ENCODE measurements around the gene CHCHD4.

CHCHD4 gene

GRCh38 chr3:14120111-14120920 is 4.4 kb downstream of the CHCHD4 start:
- Histone ChIP-seq H3K27ac (ENCODE audit: extremely low read depth, low read depth, low read length) (no peak overlapping the region), H3K9me3 (ENCODE audit: control insufficient read depth, insufficient read depth, low read depth, low read length) (no peaks in the 10 kb centered on the region), H3K4me3 (ENCODE audit: low read depth, low read length) (no peak overlapping the region), H3K36me3 (ENCODE audit: control insufficient read depth in 2 of 2, insufficient read depth in 1 of 2, low read length in 2 of 2) (peaks cover under 1 to 51% of the 10 kb centered on the region in 2 experiments; a peak in 1 of 3 replicates), H3K4me1 (ENCODE audit: control insufficient read depth, insufficient read depth, low read length) (no peaks in the 10 kb centered on the region; the same call in 1 of the 2 replicates)
- ChIA-PET CTCF (interaction anchor here (1.5 kb wide), 1 partner anchor 223 kb away, joined by 3 read pairs; no protein-coding TSS in a partner anchor), POLR2A (no interaction called here)
- TF ChIP-seq ZNF37A (tag by site-specific recombination; IDR thresholded peaks at IDR 0.05): no peak
- no peak for TF ChIP-seq BCL11B (tag by site-specific recombination; IDR thresholded peaks at IDR 0.05; ENCODE audit: low read depth)
- no peak for TF ChIP-seq ZNF133 (tag by site-specific recombination; IDR thresholded peaks at IDR 0.05)
- TF ChIP-seq ZNF707 (tag by site-specific recombination; IDR thresholded peaks at IDR 0.05): no peak
- TF ChIP-seq ZNF433 (tag by site-specific recombination; IDR thresholded peaks at IDR 0.05; ENCODE audit: low read depth): no peak
- TF ChIP-seq ZNF184 (tag by site-specific recombination; IDR thresholded peaks at IDR 0.05): no peak
- TF ChIP-seq SP2 (tag by site-specific recombination; IDR thresholded peaks at IDR 0.05): no peak
- no peak for TF ChIP-seq SP7 (tag by site-specific recombination; IDR thresholded peaks at IDR 0.05)
- no peak for TF ChIP-seq ZNF549 (tag by site-specific recombination; IDR thresholded peaks at IDR 0.05)
- TF ChIP-seq TSHZ1 (tag by site-specific recombination; IDR thresholded peaks at IDR 0.05; ENCODE audit: borderline replicate concordance): no peak
- no peak for TF ChIP-seq ZNF350 (tag by site-specific recombination; IDR thresholded peaks at IDR 0.05)
- TF ChIP-seq ZBTB1 (tag by site-specific recombination; IDR thresholded peaks at IDR 0.05): no peak

GRCh38 chr3:14119651-14120050 is 5.0 kb downstream of the CHCHD4 start:
- H3K4me3 ChIP-seq (ENCODE audit: low read depth, low read length): no peak overlapping the region
- POLR2A ChIA-PET: no interaction called here
- CTCF ChIA-PET: interaction anchor here (1.4 kb wide), 1 partner anchor 223 kb away, joined by 4 read pairs; no protein-coding TSS in a partner anchor
- H3K36me3 ChIP-seq (ENCODE audit: control insufficient read depth in 2 of 2, insufficient read depth in 1 of 2, low read length in 2 of 2): peaks cover 4 to 58% of the 10 kb centered on the region in 2 experiments; a peak in 1 of 3 replicates
- no peaks in the 10 kb centered on the region; the same call in 1 of the 2 replicates for H3K4me1 ChIP-seq (ENCODE audit: control insufficient read depth, insufficient read depth, low read length)
- H3K9me3 ChIP-seq (ENCODE audit: control insufficient read depth, insufficient read depth, low read depth, low read length): no peaks in the 10 kb centered on the region
- H3K27ac ChIP-seq (ENCODE audit: extremely low read depth, low read depth, low read length): no peak overlapping the region
- TF ChIP-seq ZNF18 (tag by site-specific recombination; IDR thresholded peaks at IDR 0.05): no peak
- no peak for TF ChIP-seq KLF1 (tag by site-specific recombination; IDR thresholded peaks at IDR 0.05)
- no peak for TF ChIP-seq PATZ1 (tag by site-specific recombination; IDR thresholded peaks at IDR 0.05)
- TF ChIP-seq ZNF664 (tag by site-specific recombination; IDR thresholded peaks at IDR 0.05): no peak
- TF ChIP-seq ZNF248 (tag by site-specific recombination; IDR thresholded peaks at IDR 0.05): no peak
- no peak for TF ChIP-seq ZFP69B (tag by site-specific recombination; IDR thresholded peaks at IDR 0.05)
- no peak for TF ChIP-seq ZFP37 (tag by site-specific recombination; IDR thresholded peaks at IDR 0.05)
- TF ChIP-seq BCL6B (tag by site-specific recombination; IDR thresholded peaks at IDR 0.05): no peak
- no peak for TF ChIP-seq ZBTB49 (tag by site-specific recombination; IDR thresholded peaks at IDR 0.05; ENCODE audit: low read depth)
- TF ChIP-seq GLIS1 (tag by site-specific recombination; IDR thresholded peaks at IDR 0.05): no peak

All from HEK293 (cell line).